Islet precursor cell (in vitro differentiated cells): Measurements from ENCODE around the gene CHSY3.
A peak's percentile ranks its signal among the peaks of the same experiment; 100 is the strongest.

ENCODE experiments used
- DNase-seq: peaks from one replicate; pipeline ENCODE4 v3.0.0-alpha.2; 2018

CHSY3 gene

DNA sequence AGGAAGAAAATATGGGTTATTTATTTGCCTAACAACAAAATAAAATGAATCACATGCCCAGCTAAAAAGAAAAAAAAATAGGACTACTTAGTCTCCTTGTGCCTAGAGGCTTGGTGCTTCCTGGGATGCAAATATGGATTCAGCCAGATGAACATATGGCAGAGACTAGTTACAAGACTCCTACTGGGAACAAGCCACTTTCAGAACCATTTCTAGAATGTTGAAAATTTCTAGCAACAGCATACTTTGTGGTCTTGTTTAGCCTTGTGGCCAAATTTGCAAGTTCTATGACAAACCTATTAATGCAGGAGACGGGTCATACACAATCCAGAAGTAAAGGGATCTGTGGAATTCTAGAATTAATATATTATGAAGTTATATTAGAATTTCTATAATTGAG is 198.7 kb downstream of the CHSY3 start:
- DNase-seq = no peak

DNA sequence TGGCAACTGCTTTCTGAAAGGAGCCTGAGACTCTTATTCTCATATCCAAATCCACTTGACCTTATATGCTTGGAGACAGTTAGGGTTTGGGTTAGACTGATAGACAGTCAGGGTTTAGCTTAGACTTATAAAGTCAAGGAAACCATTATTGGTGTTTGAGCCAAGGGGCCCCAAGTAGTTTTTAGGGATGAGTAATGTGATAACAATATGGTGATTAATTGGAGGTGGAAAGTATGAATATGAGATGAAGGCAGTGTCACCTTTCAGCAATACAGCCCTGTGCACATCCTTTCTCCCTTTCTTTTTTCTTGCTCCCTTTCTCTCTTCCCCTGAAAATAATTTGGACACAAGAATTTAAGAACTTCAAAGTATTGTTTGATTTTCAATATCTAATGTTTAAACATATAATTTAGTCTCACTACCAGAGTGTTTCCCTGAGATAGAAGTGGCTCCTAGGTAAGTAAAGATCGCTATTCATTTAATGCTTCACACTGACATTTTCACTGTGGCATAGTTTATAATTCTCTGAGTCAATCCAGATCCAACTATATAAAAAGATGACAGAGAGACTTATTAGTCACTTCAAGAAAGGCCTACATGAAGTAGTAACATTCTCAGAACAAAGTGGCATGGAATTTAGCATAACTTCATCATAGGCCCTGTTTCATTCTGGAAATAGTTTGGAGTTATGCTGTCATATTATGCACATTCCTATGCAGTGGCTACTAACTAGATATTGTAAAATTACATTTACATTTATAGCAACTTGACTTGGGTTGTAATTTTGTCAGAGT is 200.8 kb downstream of the CHSY3 start:
- no peak for DNase-seq

DNA sequence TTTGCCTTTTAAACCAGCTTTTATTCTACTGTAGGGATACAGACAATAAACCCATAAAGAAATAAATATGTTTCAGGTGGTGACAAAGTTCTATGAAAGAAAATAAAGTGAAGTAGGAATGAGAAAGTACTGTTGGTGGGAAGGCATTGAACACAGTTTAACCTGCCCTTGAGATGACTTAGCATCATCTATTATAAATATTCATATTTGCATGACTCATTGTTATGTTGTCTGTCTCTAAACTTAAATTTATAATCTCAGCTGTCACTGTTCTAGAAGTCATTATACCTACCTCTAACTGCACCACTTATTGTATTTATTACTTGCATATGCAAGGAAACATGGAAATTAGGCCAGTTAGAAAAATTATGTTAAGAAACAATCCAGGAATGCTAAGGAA is 202.2 kb downstream of the CHSY3 start:
- no peak for DNase-seq

DNA sequence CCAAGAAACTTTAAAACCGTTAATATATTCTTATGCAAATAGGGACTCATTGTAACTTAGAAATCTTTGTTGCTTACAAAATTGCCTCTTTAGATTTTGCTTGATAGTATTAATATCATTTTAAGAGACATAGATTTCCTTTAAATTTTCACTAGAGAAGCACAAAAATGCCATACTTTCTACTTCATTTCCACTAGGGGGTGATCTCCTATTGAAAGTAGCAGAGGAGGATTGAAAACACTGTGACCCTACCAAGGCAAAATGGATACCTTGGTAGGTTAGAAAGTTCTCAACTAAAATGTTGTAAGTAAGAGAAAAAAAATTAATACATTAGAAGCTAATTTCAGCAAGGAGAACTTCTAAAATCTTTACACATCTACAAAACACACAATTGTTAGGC is 204.9 kb downstream of the CHSY3 start:
- DNase-seq = no peak

DNA sequence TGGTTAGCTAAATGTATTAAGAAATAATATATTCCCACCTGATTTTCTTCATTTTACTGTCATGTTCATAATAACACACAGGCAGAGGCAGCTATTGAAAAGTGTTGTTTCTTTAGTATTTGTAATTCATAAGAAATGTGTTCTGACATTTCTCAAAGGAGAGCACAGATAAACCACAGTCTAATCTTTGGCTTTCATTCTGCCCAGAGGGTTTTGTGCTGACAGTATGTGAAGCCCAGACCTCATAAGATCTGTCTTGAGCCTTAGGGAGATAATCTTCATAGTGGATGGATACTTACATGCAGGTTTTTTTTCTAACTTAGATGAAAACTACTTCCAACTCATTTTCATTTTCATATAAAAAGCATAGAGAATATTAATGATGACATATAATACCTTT is 206.1 kb downstream of the CHSY3 start:
- no peak for DNase-seq

DNA sequence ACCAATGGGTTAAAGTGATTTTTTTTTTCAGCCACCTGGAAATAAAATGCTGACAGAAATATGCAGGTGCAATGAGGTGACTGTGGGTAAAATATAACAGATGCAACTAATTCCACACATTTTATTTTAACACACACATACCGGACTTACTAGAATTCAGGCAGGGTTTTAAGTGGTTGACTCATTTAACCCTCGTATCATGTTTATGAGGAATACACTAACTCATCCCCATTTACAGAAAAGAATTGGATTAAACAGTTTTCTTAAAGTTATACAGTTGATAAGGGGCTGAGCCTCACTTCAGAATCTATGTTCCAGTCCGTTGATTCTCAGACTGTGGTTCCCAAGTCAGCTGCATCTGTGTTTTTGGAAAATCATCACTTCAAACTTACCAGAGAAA is 207.5 kb downstream of the CHSY3 start:
- no peak for DNase-seq

DNA sequence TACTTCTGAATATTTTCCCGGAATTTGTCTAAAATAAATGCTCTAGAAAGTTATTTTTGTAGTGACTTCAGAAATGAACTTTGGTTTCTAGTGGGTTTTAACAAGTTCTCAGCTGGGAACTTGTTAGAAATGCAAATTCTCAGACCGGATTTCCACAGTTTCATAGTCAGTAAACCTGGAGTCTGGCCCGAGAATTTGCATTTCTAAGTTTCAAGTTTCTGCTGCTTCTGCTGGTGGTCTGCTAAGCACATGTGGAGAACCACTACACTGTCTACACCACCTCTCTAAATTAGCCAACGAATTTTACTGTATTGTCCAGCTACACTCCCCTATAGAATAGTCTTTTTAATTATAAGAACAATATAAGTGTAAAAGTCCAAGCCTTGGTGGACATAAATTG is 208.0 kb downstream of the CHSY3 start:
- DNase-seq = no peak

DNA sequence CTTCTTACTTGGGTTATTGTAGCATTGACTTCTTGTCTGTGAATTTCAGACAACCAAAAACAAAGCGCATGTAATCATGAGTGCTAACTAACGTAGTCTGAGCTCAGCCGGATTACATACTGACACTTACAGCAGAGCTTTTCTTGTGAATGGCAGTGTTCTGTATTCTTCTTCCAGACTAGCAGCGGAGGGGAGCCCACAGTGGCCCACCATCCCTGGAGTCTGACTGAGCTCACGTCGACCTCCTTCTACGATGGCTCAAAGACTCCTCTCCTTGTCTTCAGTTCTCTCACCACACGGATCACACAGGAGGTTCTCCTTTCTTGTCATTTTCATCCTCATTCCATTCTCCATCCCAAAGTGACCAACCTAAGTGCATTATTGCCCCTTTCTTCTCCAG is 211.4 kb downstream of the CHSY3 start:
- no peak for DNase-seq

DNA sequence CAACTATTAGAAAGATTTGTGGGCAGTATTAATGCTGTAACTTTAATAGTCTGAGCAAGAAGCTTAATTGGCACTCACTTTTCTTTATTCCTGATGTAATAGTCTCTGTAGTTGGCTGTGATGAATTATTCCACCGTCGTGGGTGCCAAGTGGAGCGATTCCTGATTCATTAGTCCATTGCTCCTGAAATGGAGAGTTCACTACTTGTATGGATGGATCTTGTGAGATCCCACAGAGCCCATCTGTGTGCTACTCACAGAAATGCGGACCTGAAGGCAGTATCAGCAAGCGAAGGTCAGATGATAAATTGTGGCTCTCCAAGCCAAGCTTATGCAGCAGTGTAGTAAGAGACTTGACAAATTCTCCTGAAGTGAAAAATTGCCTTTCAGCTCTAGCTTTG is 212.2 kb downstream of the CHSY3 start:
- DNase-seq = no peak

DNA sequence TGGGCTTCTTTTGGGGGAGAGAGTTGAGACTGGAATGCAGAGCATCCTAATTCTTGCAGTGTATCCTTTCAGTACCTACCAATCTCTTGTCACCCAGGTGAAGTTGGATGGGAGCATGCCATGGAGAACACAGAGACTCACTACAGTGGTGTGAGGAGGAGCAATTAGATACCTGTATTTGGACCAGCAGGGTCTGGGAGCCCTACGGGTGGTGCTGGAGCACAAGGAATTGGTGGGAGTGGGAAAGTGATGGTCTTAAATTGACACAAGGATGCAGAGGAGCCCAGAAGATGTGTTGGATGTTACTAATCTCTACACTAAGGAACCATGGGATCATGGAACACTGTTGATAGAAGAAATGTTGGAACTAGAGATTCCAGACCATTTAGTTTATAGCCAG is 212.7 kb downstream of the CHSY3 start:
- no peak for DNase-seq

DNA sequence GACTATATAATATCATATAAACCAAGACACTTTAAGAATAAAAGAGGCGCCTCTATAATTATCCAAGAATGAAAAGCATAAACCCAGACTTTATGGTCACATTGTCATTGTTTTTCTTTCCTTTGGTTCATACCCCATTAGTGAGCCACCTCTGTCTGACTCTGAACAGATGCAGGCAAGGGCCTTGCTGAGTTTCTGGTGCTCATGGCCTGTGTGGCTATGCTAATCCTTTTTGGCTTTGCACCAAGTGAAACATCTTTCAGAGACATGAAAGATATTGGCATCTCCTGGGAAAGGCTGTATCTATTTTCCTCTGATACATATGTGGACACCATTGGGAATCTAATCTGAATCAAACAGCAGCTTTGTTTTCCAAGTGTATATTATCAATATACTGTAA is 222.5 kb downstream of the CHSY3 start:
- no peak for DNase-seq

DNA sequence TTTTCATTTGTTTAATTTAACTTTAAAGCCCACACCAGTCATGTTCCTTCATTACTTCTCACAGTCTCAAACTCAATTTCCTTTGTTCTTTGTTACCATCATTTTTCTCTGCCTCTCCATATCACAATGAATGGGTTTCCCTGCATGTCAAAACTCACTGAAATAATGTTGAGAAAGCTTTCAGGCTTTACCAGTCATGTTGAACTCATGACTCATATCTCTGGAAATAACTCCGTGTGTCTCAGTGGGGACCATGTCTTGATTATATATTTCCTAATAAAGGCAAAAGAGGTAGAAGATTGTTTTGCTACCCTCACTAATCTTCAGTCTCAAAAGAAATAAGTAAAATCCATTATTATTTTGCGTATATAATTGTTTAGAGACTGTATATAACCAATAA is 231.2 kb downstream of the CHSY3 start:
- DNase-seq = no peak

DNA sequence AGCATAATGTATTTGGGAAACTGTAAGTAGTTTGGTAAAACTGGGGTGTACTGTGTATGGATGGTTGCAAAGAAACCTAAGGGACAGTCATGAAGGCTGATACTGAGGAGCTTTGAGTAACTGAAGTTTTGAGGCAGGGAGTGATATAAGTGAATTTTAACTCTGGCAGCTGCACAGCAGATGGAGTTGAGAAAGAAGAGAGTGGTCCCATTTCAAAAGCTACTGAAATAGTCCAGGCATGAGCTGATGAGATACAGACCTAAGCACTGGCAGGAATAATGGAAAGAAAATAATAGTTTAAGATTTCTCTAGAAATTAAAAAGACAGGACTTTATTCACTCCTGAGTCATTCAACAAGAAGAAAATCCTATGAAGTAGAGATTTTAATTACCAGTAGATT is 232.0 kb downstream of the CHSY3 start:
- no peak for DNase-seq

DNA sequence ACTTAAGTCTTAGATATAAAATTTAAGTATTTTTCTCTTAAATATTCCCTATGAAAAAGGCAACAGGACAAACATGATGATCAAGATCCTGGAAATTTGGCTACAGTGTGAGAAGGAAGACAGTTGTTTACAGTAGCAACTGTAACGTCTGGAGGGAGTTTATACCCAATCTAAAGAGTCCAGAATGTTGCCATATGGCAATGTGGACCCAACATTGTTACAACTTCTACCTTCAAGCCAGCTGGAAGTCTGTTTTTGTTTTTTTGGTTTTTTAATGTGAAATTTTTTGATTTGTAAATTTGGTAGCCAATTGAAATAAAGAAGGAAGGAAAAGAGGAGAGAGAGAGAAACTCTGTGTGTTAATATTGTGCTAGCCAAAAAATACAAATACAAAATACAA is 233.4 kb downstream of the CHSY3 start:
- DNase-seq = no peak

DNA sequence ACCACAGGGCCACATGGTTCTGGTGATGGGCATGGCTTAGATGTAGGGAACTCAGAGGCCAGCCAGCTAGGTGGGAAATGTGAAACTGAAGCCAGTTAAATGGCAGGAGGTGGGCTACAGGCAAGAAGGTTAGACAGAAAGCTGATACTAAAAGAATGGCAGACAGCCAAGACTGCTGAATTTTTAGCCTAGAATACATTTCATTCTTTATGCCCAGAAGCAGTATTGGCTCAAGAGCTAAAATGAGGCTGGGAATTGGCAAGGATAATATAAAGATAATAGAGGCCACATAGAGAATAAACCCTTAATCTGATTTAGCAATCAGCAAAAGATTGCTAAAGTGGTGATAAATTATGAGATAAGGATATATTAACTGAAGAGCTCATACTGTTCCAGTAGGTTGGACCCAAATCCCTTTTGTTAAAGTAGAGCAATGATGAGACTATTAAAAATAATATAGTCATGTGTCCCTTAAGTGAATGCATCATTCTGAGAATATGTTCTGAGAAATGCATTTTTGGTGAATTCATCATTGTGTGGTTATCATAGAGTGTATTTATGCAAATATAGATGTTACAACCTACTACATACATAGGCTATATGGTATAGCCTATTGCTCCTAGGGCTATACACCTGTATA is 234.3 kb downstream of the CHSY3 start:
- DNase-seq = no peak

DNA sequence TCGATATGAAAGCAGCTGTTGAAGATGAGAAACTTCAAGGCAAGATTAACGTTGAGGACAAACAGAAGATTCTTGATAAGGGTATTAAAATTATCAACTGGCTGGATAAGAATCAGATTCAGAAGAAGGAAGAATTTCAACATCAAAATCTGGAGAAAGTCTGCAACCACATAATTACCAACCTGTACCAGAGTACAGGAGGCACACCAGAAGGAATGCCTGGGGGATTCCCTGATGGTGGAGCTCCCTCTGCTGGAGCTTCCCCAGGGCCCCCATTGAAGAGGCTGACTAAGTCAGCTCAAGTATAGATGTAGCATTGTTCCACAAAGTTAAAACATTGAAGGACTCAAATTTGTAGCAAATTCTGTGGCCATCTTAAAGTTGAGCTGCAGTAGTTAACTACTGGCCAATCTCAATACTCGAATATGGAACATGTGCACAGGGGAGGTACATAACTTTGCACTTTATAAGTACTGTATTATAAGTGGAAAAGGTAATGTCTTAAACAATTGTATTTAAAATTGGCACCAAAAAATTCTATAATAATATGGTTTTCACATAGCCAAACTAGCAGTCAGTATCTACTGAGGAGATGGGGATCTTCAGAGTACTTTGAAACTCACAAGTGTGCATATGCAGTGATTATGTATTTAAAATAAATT is 237.5 kb downstream of the CHSY3 start:
- peak; percentile 83 for DNase-seq

DNA sequence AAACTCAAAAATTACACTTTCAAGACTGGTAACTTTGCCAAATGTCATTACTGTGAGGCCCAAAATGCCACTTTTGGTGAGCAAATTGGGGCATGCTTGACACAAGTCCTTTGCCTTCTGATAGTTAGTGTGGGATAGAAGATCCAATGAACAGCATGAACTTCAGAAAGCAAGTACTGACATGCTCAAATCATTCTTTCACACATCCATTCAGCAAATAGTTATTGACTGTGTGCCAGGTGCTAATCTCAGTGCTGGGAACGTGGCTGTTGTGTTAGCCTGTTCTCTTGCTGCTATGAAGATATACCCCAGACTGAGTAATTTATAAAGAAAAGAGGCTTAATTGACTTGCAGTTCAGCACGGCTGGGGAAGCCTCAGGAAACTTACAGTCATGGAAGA is 247.0 kb downstream of the CHSY3 start:
- no peak for DNase-seq

DNA sequence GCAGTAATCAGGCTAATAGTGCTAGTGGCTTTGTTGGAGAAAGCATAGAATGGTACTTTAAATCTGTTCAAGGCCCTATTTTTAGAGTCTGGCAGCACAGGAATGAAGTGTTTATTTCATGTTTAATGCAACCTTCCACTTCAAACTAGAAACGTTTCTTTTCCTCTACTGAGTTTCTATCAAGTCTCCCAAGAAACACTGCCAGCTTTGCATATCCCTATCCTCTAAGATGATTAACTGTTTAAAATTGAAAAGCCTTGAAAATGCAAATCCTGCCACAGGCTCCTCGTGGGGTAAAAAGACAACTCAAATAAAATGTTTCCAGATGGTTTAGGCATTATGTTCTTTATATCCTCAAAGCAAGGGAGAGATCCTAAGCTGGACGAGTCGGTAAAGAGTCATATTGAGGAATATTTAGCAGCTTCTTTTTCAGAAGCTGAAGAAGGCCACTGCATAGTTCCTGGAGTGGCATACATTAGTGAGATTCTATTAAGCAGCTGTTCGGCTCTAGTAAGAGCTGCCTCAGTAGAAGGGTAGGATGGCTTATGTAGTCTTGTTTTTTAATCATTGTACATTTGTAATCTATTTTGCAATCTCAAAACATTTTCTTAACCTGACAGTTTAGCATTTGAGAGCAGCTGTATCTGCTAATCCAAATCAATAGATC is 251.2 kb downstream of the CHSY3 start:
- no peak for DNase-seq

DNA sequence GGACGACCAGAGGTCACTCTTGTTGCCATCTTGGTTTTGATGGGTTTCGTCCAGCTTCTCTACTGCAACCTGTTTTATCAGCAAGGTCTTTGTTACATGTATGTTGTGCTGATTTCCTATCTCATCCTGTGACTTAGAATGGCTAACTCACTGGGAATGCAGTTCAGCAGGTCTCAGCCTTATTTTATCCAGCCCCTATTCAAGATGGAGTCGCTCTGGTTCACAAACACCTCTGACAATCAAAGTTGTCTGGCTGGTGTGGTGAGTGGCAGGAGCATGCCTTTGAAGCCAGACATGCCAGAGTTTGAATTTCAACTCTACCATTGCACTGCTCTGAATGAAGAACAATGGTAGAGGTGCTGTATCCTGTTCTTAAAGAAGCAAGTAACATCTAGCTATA is 253.8 kb downstream of the CHSY3 start:
- peak; percentile 51 for DNase-seq

DNA sequence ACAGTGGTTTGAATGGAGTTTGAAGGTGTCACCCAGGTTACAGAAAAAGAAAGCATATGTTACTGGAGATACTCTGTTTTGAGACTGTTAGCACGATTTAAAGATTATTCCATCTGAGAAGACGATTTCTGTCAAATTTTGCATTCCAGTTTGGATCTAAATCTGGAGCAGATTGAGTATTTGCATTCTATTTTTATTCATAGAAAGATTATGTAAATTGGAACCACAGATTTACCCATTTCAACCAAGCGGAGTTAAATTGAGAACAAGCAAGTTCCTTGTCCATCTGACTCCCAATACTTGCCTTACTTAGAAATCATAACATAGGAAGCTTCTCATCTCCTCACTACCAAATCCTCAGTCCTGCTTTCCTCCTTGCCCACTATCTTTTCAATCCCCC is 255.7 kb downstream of the CHSY3 start:
- no peak for DNase-seq

DNA sequence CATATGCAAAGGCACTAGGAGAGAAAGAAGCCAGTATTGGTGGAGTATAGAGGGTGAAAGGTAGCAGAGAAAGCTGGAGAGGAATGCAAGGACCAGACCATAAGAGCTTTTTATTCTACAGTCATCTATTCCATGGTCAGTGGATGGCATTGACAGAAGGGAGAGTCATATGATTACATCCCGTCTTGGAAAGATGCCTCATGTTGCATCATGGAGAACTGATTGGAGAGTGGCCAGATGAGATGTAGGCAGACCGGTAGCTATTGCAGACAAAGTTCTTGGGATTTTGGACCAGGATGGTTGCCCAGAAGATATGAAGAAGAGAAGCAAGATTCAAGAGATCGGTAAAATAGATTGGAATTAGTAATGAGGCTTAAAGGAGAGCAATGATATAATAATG is 260.7 kb downstream of the CHSY3 start:
- DNase-seq = no peak

DNA sequence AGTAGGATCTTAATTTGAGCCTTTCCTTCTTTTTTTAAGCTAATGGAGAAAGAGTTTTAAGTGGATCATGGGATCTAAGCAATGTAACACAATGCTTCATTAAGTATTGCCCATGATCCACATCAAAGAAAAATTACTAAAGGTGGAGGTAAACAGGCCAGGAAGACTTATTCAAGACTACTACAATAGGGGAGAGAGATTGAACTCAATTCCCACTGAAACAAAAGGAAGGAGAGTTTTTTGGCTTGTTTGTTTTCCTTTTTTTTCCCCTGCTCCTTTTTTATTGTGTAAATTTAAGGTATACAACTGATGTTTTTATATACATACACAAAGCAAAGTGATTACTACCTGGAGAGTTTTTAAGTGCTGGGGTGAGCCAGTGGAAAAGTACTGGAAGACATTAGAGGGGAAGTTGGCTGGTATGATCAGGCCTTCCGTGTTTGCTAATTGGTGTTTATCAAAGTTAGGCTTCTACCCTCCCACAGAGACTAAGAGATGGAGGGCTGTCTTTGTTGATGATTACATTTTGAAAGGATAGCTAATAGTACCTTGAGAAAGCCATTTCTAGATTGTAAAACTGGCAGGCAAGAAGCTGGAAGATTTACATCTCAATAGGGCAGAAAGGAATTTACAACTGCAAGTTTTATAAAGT is 262.7 kb downstream of the CHSY3 start:
- no peak for DNase-seq

DNA sequence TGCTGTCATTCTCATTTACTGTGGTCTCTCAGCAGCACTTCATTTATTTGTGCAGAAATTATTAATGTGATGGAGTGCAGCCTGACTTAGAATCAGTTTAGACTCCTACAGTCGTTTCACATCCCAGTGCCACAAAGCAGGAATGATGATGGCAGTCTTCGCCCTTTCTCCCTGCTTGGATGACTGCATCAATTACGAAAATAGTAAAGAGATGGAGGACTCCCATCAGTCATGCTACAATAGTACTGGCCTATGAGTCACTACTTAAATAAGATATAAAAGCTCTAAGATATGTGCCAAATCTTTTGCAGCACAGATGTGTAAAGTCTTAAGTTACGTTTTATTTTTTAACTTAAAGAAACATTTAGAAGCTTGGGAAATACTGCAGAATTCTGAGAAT is 263.9 kb downstream of the CHSY3 start:
- no peak for DNase-seq
